Skeletal muscle tissue (tissue), 4 donors: ENCODE results near the gene KCNAB1. TPM values are rescaled to one million over a fixed set of nuclear protein-coding genes. Genes with fewer than 3 reads are reported as not detected.

Experiments used
- H3K27ac ChIP-seq: one replicate; pipeline ENCODE4 v1.7.0; 2013; ENCODE audit warnings: mild to moderate bottlenecking, low read depth, low read length, inconsistent platforms
- H3K27me3 ChIP-seq, 3 donors: one replicate each; pipeline ENCODE4 v1.7.0; 2013; ENCODE audit warnings: low read length in 3 of 3; ENCODE audit not compliant: control insufficient read depth in 3 of 3, insufficient read depth in 3 of 3
- H3K36me3 ChIP-seq, 3 donors: one replicate each; pipeline ENCODE4 v1.7.0; 2013; ENCODE audit warnings: low read length in 3 of 3; ENCODE audit not compliant: control insufficient read depth in 3 of 3, insufficient read depth in 3 of 3
- H3K4me1 ChIP-seq, 3 donors: one replicate each; pipeline ENCODE4 v1.7.0; 2013; ENCODE audit warnings: low read length in 3 of 3, mild to moderate bottlenecking in 3 of 3; ENCODE audit not compliant: control insufficient read depth in 3 of 3, insufficient read depth in 3 of 3
- H3K4me3 ChIP-seq, 3 donors: one replicate each; pipeline ENCODE4 v1.7.0; 2013; ENCODE audit warnings: low read length in 3 of 3
- H3K9ac ChIP-seq, 3 donors: one replicate each; pipeline ENCODE4 v1.7.0; 2013; ENCODE audit warnings: low read length in 3 of 3, mild to moderate bottlenecking in 3 of 3, moderate library complexity in 2 of 3, low read depth in 1 of 3
- H3K9me3 ChIP-seq, 3 donors: one replicate each; pipeline ENCODE4 v1.7.0; 2013; ENCODE audit warnings: low read length in 3 of 3; ENCODE audit not compliant: control insufficient read depth in 3 of 3
- total RNA-seq: library from RNA; depleted of rRNA; stranded (reverse); fragments of >200 nt; gene quantifications from one replicate; pipeline ENCODE4 v1.2.3, GENCODE V29; 2014
- donor health status: Osteomylitis.

Gene KCNAB1
- total RNA-seq, 1 donor from 2014 or later = 4.2 TPM

DNA sequence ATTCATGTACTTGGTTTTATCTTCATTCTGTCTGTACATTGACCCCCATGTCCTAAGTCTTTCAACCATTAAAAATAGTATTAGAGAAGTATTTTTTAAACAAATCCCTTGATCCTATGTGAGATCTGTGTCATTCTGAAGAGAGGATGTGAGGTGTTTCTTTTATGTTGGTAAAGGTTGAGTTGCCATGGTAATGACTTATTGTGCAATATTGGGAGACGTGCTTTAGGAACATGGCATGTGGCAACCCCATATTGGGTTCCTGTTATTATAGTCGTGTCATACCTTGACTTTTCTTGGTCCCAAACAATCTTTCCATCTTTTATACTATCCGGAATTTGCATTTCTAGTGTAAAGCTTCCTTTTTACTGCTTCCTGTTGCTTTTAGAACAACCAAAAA is 203.1 kb downstream of the KCNAB1 start:
- Histone ChIP-seq H3K36me3 (no peaks in the 10 kb centered on the region), H3K4me3 (no peak overlapping the region), H3K27me3 (no peaks in the 10 kb centered on the region), H3K4me1 (no peaks in the 10 kb centered on the region), H3K9ac (no peak overlapping the region), H3K9me3 (no peaks in the 10 kb centered on the region), H3K27ac (no peak overlapping the region)

DNA sequence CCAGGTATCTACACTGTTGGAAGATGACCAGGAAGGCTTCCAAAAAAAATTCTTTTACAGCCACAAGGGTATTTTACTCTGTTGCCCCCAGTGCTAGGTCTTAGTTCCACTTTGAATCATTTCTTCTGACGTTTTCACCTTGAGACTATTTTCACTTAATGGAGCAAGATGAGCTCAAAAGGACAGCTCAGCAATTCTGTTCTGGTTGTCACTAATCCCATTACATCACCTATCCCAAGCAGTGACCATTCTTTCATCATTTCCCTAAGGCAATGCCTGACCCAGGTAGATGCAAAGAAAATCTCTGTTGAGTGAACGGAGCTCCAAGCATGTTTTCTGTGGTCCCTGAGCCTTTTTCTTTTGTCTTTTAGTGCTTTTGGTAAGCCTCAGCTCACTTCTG is 210.0 kb downstream of the KCNAB1 start:
- no peak overlapping the region for H3K9ac ChIP-seq
- H3K36me3 ChIP-seq = no peaks in the 10 kb centered on the region
- no peak overlapping the region for H3K27ac ChIP-seq
- H3K27me3 ChIP-seq = no peaks in the 10 kb centered on the region
- no peak overlapping the region for H3K4me3 ChIP-seq
- H3K9me3 ChIP-seq = no peaks in the 10 kb centered on the region
- no peaks in the 10 kb centered on the region for H3K4me1 ChIP-seq

DNA sequence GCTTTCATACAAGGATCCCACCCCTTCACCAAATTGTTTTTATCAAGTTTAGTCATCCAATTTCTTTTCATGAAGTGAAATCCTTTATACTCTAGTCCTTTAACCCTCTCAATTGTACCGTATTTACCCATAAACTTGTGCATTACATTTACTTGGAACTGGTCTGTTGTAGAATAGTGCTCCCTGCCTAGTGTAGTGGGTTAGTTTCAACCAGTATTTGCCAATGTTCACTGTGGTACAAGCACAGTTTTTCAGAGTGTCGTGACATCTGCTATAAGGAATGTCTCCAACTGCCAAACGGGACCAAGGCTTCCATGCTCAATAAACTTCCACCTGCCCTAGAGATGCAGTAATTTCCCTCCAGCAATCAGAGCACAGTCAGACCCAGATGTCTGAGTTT is 211.9 kb downstream of the KCNAB1 start:
- Histone ChIP-seq H3K27ac (no peak overlapping the region), H3K36me3 (no peaks in the 10 kb centered on the region), H3K4me1 (no peaks in the 10 kb centered on the region), H3K9me3 (no peaks in the 10 kb centered on the region), H3K9ac (no peak overlapping the region), H3K27me3 (no peaks in the 10 kb centered on the region), H3K4me3 (no peak overlapping the region)

DNA sequence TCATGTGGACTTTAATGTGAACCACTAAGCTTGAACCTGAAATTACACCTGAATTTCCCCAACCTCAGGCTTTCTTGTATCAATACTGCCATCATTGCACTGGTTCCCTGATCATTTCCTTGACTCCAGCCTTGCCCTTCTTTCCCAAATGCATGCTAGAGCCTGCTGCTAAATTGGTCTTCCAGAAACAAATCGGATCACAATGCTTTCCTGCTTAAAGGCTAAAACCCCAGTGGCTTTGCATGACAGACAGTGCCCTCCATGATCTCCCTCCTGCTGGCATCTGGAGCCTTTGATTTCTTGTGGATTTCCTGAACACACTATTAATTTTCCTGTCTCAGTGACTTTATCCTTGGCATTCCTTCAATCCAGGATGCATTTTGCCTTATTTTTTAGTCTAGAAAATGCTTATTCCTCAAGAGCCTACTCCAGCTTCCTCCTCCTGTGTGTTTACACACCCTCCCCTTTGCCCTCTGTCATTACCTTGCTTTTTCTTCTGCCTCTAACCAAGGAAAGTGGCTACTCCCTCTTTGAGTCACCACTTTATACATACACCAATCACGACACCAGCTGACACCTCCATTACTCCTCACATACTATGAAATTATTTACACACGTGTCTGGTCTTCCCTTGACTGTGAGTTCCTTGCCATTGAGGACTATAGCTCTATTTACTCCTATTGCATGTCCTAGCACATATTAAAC is 214.6 kb downstream of the KCNAB1 start:
- H3K27ac ChIP-seq = no peak overlapping the region
- H3K27me3 ChIP-seq = no peaks in the 10 kb centered on the region
- H3K36me3 ChIP-seq = no peaks in the 10 kb centered on the region
- H3K9ac ChIP-seq = no peak overlapping the region
- no peaks in the 10 kb centered on the region for H3K4me1 ChIP-seq
- H3K4me3 ChIP-seq = no peak overlapping the region
- no peaks in the 10 kb centered on the region for H3K9me3 ChIP-seq

DNA sequence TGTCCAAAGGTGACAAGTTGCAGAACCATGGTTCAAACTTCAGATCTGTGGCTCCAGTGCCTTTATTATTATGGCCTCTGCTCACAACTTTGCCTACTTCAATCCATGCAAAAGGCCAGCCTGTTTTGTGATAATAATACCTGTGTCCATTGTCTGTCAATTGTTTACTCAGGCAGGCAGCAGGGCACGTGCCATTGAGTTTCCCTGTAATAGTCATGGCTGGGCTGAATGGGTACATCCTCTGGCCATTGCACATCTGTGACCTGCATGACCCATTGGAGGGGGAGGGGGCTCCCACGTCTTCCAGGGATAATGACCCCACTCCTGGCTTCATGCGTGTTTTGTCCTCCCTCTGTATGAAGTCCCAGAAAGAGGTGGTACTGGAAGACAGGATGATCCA is 219.1 kb downstream of the KCNAB1 start:
- Histone ChIP-seq H3K27me3 (no peaks in the 10 kb centered on the region), H3K9me3 (peaks cover 0 to 2% (median 0%) of the 10 kb centered on the region in 3 donors), H3K4me1 (peaks cover 0 to 2% (median 0%) of the 10 kb centered on the region in 3 donors), H3K27ac (no peak overlapping the region), H3K9ac (no peak overlapping the region), H3K4me3 (no peak overlapping the region), H3K36me3 (no peaks in the 10 kb centered on the region)

DNA sequence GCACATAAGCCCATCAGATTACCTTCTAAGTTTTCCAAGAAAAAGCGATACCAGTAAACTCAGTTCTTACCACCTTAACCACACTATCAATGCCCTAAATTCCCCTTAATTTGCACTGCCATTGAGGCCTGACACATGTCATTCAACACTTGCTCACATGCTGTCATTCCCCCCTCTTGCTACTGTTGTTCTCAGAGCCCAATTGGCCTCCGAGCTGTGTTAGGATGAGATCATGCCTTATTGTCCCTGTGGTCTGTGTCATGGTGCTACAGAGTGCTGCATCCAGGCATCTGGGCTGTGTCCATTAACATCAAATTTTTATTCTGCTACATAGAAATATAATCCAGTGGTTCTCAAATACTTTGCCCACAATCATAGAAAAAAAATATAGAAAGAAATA is 221.0 kb downstream of the KCNAB1 start:
- no peak overlapping the region for H3K9ac ChIP-seq
- no peaks in the 10 kb centered on the region for H3K36me3 ChIP-seq
- peaks cover 0 to 2% (median 0%) of the 10 kb centered on the region in 3 donors for H3K9me3 ChIP-seq
- H3K27me3 ChIP-seq = no peaks in the 10 kb centered on the region
- H3K27ac ChIP-seq = no peak overlapping the region
- H3K4me1 ChIP-seq = peaks cover 0 to 2% (median 0%) of the 10 kb centered on the region in 3 donors
- no peak overlapping the region for H3K4me3 ChIP-seq

DNA sequence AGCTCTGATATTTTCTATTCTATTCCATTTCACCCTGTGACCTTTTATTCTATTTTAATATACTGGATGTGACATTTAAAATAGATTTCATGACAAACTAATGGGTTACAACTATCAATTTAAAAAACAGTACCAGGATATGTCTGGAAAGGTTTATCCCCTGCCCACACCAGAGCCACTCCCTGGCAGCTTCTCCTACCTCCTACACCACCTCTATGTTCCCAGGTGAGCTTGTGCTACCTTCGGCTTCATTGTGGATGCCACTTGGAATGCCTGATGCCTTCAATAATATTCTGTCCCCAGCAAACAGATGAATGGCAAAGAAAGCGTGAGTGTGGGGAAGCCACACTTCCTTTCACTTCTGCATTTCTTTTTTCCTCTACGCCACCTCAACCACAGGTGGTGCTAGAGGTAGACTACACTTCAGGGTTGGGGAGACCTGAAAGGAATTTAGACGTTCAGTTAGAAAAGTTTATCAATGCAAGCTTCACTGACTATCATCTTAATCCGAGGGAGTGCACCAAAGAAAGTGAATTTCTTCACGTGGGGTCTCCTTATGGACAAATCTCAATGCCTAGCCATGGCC is 221.5 kb downstream of the KCNAB1 start:
- Histone ChIP-seq H3K4me1 (peaks cover 0 to 2% (median 0%) of the 10 kb centered on the region in 3 donors), H3K9me3 (peaks cover 0 to 2% (median 0%) of the 10 kb centered on the region in 3 donors), H3K36me3 (no peaks in the 10 kb centered on the region), H3K4me3 (no peak overlapping the region), H3K27me3 (no peaks in the 10 kb centered on the region), H3K9ac (no peak overlapping the region), H3K27ac (no peak overlapping the region)

DNA sequence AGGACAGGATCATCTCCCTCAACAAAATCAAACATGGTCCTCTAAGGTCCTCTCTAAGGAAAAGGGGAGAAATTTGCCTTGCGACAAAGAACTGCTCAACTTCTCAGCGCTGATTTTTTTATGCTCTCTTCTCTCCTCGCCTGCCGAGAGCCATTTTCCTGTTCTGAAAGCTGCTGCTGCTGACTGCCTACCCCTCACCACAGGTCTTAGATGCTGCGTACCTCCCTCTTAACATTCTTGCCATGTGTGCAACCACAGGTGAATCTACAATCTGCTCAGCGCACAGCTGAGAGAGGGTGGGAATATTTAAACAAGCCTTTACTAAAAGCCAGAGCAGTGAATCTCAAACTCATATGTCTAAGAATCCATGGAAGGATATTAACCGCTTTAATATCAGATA is 223.8 kb downstream of the KCNAB1 start:
- H3K27ac ChIP-seq = no peak overlapping the region
- H3K36me3 ChIP-seq = no peaks in the 10 kb centered on the region
- no peaks in the 10 kb centered on the region for H3K27me3 ChIP-seq
- H3K9me3 ChIP-seq = peaks cover 0 to 2% (median 0%) of the 10 kb centered on the region in 3 donors
- no peak overlapping the region for H3K4me3 ChIP-seq
- no peak overlapping the region for H3K9ac ChIP-seq
- H3K4me1 ChIP-seq = peaks cover 0 to 2% (median 0%) of the 10 kb centered on the region in 3 donors

DNA sequence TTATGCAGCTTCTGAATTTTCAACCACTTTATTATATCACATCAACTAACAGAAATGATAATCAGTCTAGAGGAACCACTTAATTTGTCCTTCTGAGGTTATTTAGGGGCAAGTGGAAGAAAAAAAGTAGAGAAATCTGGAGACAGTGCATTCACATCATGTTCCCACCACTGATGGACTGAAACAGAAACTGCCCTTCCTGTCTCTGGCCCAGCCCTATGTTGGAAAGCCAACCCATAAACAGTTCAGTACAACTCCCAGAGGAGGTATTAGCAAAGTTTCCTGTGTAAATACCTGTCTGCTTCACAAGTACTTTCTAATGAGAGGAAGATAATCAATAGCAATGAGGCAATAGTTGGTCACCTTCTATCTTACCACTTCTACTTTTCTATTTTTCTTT is 228.7 kb downstream of the KCNAB1 start:
- Histone ChIP-seq H3K4me1 (no peaks in the 10 kb centered on the region), H3K27me3 (no peaks in the 10 kb centered on the region), H3K9ac (no peak overlapping the region), H3K9me3 (no peaks in the 10 kb centered on the region), H3K4me3 (no peak overlapping the region), H3K27ac (no peak overlapping the region), H3K36me3 (no peaks in the 10 kb centered on the region)

DNA sequence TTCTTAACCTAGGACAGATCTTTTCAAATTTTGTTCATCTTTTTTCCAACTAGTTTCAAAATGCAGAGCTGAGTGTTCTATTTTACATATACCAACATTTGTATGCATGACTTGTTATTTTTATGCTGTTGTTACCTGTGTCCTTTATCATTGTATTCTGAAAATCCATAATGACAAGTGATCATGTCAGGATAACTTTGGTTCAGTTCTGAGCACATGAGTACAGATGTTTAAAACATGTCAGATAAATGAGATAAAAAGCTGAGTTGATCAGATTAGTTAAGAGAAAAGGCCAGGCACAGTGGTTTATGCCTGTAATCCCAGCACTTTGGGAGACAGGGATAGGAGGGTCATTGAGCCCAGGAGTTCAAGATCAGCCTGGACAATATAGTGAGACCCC is 229.6 kb downstream of the KCNAB1 start:
- H3K27ac ChIP-seq = no peak overlapping the region
- H3K9me3 ChIP-seq = no peaks in the 10 kb centered on the region
- H3K36me3 ChIP-seq = no peaks in the 10 kb centered on the region
- no peaks in the 10 kb centered on the region for H3K4me1 ChIP-seq
- H3K4me3 ChIP-seq = no peak overlapping the region
- H3K9ac ChIP-seq = no peak overlapping the region
- H3K27me3 ChIP-seq = no peaks in the 10 kb centered on the region
